Upper lobe of left lung (tissue), 4 donors: ENCODE measurements around the gene ADRB2.

Source experiments
- CTCF ChIP-seq, 6 experiments: fragments of 450-650 bp in 4 of 6; fragments of 200-600 bp in 2 of 6; sonication (generic) in 2 of 6; IDR thresholded peaks; one replicate each; pipeline ENCODE4 v1.5.1; 2016 to 2019; ENCODE audit warnings: antibody characterized with exemption in 6 of 6
- EP300 ChIP-seq, 4 donors: sonication (generic); formaldehyde crosslinking; IDR thresholded peaks; one replicate each; pipeline ENCODE4 v1.5.1; 2017; ENCODE audit warnings: antibody characterized with exemption in 4 of 4, control low read depth in 2 of 4
- POLR2A ChIP-seq, 4 donors: fragments of 450-650 bp; IDR thresholded peaks; one replicate each; pipeline ENCODE4 v1.5.1; 2016 to 2017; ENCODE audit warnings: antibody characterized with exemption in 4 of 4, mild to moderate bottlenecking in 2 of 4
- POLR2AphosphoS5 ChIP-seq, 2 donors: sonication (generic); formaldehyde crosslinking; IDR thresholded peaks; one replicate each; pipeline ENCODE4 v1.5.1; 2017; ENCODE audit warnings: antibody characterized with exemption in 2 of 2

- TF ChIP-seq CTCF (IDR thresholded peaks at IDR 0.05), result no peak
- no peak for TF ChIP-seq POLR2A (IDR thresholded peaks at IDR 0.05)
- no peak for TF ChIP-seq EP300 (IDR thresholded peaks at IDR 0.05)
- no peak for TF ChIP-seq POLR2AphosphoS5 (IDR thresholded peaks at IDR 0.05)
These were observed 15.6 kb upstream of the ADRB2 start for GRCh38 chr5:148810823-148811222.
